KG1 (cell line): Measurements from ENCODE around the gene SSX3.
"Not testable (repeated sequence)": the region's sequence is repeated elsewhere in the genome, so short reads cannot be mapped to it uniquely, and the experiment has no call there.

ENCODE experiments used
- DNase-seq: peaks from one replicate; lab custom pipeline; 2025; lab: John Stamatoyannopoulos, UW

The SSX3 gene

GRCh38 chrX:48356315-48357094, at the start of gene SSX3:
Gene SSX3, minus strand, starts transcription at chrX:48356703. Its CDS starts 1,454 bp downstream, at chrX:48355249.
- not testable (repeated sequence) for DNase-seq

- not testable (repeated sequence) for DNase-seq
Measured at GRCh38 chrX:48397825-48398224, 41.3 kb upstream of the SSX3 start.

GRCh38 chrX:48396931-48397330, 40.4 kb upstream of the SSX3 start:
- not testable (repeated sequence) for DNase-seq

GRCh38 chrX:48383239-48383638, 26.7 kb upstream of the SSX3 start, which contains the start of gene SSX4:
Gene SSX4, plus strand, starts transcription at chrX:48383539. Its CDS starts 515 bp downstream, at chrX:48384054.
- not testable (repeated sequence) for DNase-seq

GRCh38 chrX:48370408-48370807, 13.9 kb upstream of the SSX3 start:
- not testable (repeated sequence) for DNase-seq

GRCh38 chrX:48367717-48368408, 11.4 kb upstream of the SSX3 start:
- not testable (repeated sequence) for DNase-seq

- DNase-seq = not testable (repeated sequence)
Measured at GRCh38 chrX:48359281-48359680, 2.8 kb upstream of the SSX3 start.

GRCh38 chrX:48357681-48358080, 1.2 kb upstream of the SSX3 start:
- no peak for DNase-seq

- DNase-seq = not testable (repeated sequence)
Measured at GRCh38 chrX:48346059-48346458, 10.4 kb downstream of the SSX3 start.

- DNase-seq = not testable (repeated sequence)
Measured at GRCh38 chrX:48313996-48314395, 42.5 kb downstream of the SSX3 start.

- no peak for DNase-seq
Measured at GRCh38 chrX:48306175-48306574, 50.3 kb downstream of the SSX3 start.
